Liver (tissue), 3 donors: ENCODE results near the gene ERCC6.

Experiments
- RAD21 ChIP-seq, 2 donors: IDR thresholded peaks; 2 replicates each; pipeline ENCODE4 v1.6.1; 2016; ENCODE audit warnings: antibody characterized with exemption in 2 of 2, mild to moderate bottlenecking in 2 of 2
- SP1 ChIP-seq: IDR thresholded peaks from 2 replicates; pipeline ENCODE4 v1.6.1; 2018; ENCODE audit warnings: antibody characterized with exemption, mild to moderate bottlenecking
- TF ChIP-seq, protein P1 (sequence below): IDR thresholded peaks from 2 replicates; pipeline ENCODE4 v1.6.1; 2016; ENCODE audit warnings: antibody characterized with exemption
- TF ChIP-seq, protein P2 (sequence below): fragments of 150-350 bp; IDR thresholded peaks from 2 replicates; pipeline ENCODE4 v1.5.1; 2017; ENCODE audit warnings: improper control_type of control experiment, low read depth, low read length; ENCODE audit not compliant: missing input control
- TF ChIP-seq, protein P3 (sequence below): IDR thresholded peaks from 2 replicates; pipeline ENCODE4 v1.6.1; 2016; ENCODE audit warnings: antibody characterized with exemption
- donor health status: healthy.
- donor health status: healthy.

DNA sequence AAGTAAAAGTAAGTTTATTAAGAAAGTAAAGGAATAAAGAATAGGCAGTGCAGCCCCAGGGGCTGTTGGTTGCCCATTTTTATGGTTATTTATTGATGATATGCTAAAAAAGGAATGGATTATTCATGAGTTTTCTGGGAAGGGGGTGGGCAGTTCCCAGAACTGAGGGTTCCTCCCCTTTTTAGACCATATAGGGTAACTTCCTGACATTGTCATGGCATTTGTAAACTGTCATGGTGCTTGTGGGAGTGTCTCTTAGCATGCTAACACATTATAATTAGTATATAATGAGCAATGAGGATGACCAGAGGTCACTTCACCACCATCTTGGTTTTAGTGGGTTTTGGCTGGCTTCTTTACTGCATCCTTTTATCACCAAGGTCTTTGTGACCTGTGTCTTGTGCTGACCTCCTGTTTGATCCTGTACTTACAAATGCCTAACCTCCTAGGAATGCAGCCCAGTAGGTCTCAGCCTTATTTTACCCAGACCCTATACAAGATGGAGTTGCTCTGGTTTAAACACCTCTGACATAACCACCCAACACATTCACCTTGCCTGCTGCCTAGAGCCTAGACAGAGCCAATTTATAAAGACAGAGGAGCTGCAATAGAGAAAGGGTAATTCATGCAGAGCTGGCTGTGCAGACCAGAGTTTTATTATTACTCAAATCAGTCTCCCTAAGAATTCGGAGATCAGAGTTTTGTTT is 10.9 kb upstream of the ERCC6 start:
- TF ChIP-seq, protein P1, sequence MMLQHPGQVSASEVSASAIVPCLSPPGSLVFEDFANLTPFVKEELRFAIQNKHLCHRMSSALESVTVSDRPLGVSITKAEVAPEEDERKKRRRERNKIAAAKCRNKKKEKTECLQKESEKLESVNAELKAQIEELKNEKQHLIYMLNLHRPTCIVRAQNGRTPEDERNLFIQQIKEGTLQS, result no peak
- TF ChIP-seq RAD21 (IDR thresholded peaks at IDR 0.05) (no peak), SP1 (no peak)
- TF ChIP-seq, protein P2, sequence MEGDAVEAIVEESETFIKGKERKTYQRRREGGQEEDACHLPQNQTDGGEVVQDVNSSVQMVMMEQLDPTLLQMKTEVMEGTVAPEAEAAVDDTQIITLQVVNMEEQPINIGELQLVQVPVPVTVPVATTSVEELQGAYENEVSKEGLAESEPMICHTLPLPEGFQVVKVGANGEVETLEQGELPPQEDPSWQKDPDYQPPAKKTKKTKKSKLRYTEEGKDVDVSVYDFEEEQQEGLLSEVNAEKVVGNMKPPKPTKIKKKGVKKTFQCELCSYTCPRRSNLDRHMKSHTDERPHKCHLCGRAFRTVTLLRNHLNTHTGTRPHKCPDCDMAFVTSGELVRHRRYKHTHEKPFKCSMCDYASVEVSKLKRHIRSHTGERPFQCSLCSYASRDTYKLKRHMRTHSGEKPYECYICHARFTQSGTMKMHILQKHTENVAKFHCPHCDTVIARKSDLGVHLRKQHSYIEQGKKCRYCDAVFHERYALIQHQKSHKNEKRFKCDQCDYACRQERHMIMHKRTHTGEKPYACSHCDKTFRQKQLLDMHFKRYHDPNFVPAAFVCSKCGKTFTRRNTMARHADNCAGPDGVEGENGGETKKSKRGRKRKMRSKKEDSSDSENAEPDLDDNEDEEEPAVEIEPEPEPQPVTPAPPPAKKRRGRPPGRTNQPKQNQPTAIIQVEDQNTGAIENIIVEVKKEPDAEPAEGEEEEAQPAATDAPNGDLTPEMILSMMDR, result no peak
- TF ChIP-seq, protein P3, sequence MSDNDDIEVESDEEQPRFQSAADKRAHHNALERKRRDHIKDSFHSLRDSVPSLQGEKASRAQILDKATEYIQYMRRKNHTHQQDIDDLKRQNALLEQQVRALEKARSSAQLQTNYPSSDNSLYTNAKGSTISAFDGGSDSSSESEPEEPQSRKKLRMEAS, result no peak
